HL-60 (cell line): ENCODE measurements around the gene NKAIN2.

Experiments
- DNase-seq, 2 experiments: peaks; one replicate each; pipeline ENCODE4 v3.0.0-alpha.2; 2010 to 2020; ENCODE audit warnings: low read depth in 1 of 2, low spot score in 1 of 2
- H3K27ac ChIP-seq: fragments of 250-450 bp; sonication (Bioruptor Pico); replicated peaks from 2 replicates; pipeline ENCODE4 v1.5.1; 2020; ENCODE audit warnings: mild to moderate bottlenecking, moderate library complexity
- H3K27me3 ChIP-seq: fragments of 250-450 bp; sonication (Bioruptor Pico); 2 replicates; pipeline ENCODE4 v1.5.1; 2021; ENCODE audit warnings: mild to moderate bottlenecking, moderate library complexity; ENCODE audit not compliant: insufficient read depth, poor library complexity, severe bottlenecking
- H3K4me3 ChIP-seq: replicated peaks from 2 replicates; pipeline ENCODE4 v1.5.1; 2011; ENCODE audit warnings: mild to moderate bottlenecking, control low read depth, low read length; ENCODE audit not compliant: insufficient read depth
- CTCF ChIP-seq: IDR thresholded peaks from one replicate; pipeline ENCODE4 v1.5.1; 2011; ENCODE audit warnings: low read length, control low read depth, inconsistent platforms; ENCODE audit not compliant: insufficient read depth
- GABPA ChIP-seq: IDR thresholded peaks from 2 replicates; pipeline ENCODE4 v1.6.1; 2012; ENCODE audit warnings: low read depth
- POLR2AphosphoS5 ChIP-seq: IDR thresholded peaks from 2 replicates; pipeline ENCODE4 v1.6.1; 2012; ENCODE audit warnings: low read depth
- SPI1 ChIP-seq: IDR thresholded peaks from 2 replicates; pipeline ENCODE4 v1.6.1; 2012; ENCODE audit warnings: low read depth, mild to moderate bottlenecking, borderline replicate concordance
- TF ChIP-seq, protein P1 (sequence below): IDR thresholded peaks from 2 replicates; pipeline ENCODE4 v1.6.1; 2012; ENCODE audit warnings: low read depth; ENCODE audit not compliant: insufficient replicate concordance

The NKAIN2 gene

GRCh38 chr6:124607119-124607627 lies 803.5 kb downstream of the NKAIN2 start:
- no peak for TF ChIP-seq GABPA
- no peak for TF ChIP-seq SPI1
- no peak for TF ChIP-seq POLR2AphosphoS5
- TF ChIP-seq CTCF, result no peak
- TF ChIP-seq, protein P1, sequence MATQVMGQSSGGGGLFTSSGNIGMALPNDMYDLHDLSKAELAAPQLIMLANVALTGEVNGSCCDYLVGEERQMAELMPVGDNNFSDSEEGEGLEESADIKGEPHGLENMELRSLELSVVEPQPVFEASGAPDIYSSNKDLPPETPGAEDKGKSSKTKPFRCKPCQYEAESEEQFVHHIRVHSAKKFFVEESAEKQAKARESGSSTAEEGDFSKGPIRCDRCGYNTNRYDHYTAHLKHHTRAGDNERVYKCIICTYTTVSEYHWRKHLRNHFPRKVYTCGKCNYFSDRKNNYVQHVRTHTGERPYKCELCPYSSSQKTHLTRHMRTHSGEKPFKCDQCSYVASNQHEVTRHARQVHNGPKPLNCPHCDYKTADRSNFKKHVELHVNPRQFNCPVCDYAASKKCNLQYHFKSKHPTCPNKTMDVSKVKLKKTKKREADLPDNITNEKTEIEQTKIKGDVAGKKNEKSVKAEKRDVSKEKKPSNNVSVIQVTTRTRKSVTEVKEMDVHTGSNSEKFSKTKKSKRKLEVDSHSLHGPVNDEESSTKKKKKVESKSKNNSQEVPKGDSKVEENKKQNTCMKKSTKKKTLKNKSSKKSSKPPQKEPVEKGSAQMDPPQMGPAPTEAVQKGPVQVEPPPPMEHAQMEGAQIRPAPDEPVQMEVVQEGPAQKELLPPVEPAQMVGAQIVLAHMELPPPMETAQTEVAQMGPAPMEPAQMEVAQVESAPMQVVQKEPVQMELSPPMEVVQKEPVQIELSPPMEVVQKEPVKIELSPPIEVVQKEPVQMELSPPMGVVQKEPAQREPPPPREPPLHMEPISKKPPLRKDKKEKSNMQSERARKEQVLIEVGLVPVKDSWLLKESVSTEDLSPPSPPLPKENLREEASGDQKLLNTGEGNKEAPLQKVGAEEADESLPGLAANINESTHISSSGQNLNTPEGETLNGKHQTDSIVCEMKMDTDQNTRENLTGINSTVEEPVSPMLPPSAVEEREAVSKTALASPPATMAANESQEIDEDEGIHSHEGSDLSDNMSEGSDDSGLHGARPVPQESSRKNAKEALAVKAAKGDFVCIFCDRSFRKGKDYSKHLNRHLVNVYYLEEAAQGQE, result no peak
- Histone ChIP-seq H3K27ac (no peak overlapping the region), H3K27me3 (no peaks in the 10 kb centered on the region), H3K4me3 (no peak overlapping the region)
- DNase-seq, result no peak

GRCh38 chr6:124613031-124613430 lies 809.4 kb downstream of the NKAIN2 start:
- TF ChIP-seq POLR2AphosphoS5, result no peak
- TF ChIP-seq, protein P1, result no peak
- no peak for TF ChIP-seq SPI1
- TF ChIP-seq CTCF, result no peak
- no peak for TF ChIP-seq GABPA
- DNase-seq, result no peak
- Histone ChIP-seq H3K27ac (no peak overlapping the region), H3K27me3 (no peaks in the 10 kb centered on the region), H3K4me3 (no peak overlapping the region)

DNA sequence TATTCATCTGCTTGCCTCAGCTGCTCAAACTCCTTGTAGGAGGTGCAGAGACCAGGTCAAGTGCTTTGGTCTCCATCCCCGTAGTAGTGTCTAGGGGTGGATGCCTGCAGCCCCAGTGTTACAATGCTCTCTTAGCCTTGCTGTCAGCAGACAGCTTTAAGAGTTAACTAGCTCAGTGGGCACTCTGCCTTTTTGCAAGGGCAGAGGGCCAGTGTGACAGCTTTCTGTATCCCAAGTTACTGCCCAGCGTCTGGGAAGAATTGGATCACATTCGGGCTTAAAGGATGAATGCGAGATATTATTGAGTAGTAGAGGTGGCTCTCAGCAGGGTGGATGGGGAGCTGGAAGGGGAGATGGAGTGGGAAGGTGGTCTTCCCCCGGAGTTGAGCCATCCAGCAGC lies 818.7 kb downstream of the NKAIN2 start:
- no peaks in the 10 kb centered on the region for H3K27me3 ChIP-seq
- H3K4me3 ChIP-seq, result no peak overlapping the region
- H3K27ac ChIP-seq, result no peak overlapping the region
- TF ChIP-seq GABPA (no peak), CTCF (no peak), POLR2AphosphoS5 (no peak)
- TF ChIP-seq, protein P1, result no peak
- DNase-seq, result no peak
